Fibroblast of skin of right quadriceps (primary cell): ENCODE measurements around the gene STX7.

ENCODE experiments used
- DNase-seq: peaks from one replicate; pipeline ENCODE4 v3.0.0-alpha.2; 2013

STX7 gene

GRCh38 chr6:132405143-132405915 is 107.6 kb downstream of the STX7 start:
- DNase-seq: peak; percentile 55

GRCh38 chr6:132404736-132405135 is 108.2 kb downstream of the STX7 start:
- peak; percentile 24 for DNase-seq

- DNase-seq: no peak
These were observed 108.6 kb downstream of the STX7 start for GRCh38 chr6:132404330-132404729.

GRCh38 chr6:132401618-132402285 is 111.2 kb downstream of the STX7 start:
- DNase-seq: no peak

GRCh38 chr6:132400883-132401617 is 111.9 kb downstream of the STX7 start, which contains the start of gene MOXD1:
MOXD1 (minus strand) TSS chr6:132401475; CDS start chr6:132401426, 49 bp downstream.
- peak; percentile 59 for DNase-seq

- DNase-seq: no peak
These were observed 112.4 kb downstream of the STX7 start for GRCh38 chr6:132400555-132400882.

GRCh38 chr6:132399376-132400074 is 113.4 kb downstream of the STX7 start:
- DNase-seq: peak; percentile 83
